ENCODE data around the gene TBX1.

GRCh38 chr22:19740586-19740985, 20.0 kb upstream of the TBX1 start:
- TF ChIP-seq CTCF (conservative IDR thresholded peaks at IDR 0.05 in 1 of 2, IDR thresholded peaks at IDR 0.05 in 1 of 2; ENCODE audit: extremely low read depth in 1 of 2, insufficient read depth in 1 of 2, low read depth in 1 of 2, low read length in 2 of 2) = no peak
- no peak for TF ChIP-seq EZH2 (IDR thresholded peaks at IDR 0.05; ENCODE audit: borderline replicate concordance, low read length)
